ENCODE results near the gene IPO7. TPM values are rescaled to one million over a fixed set of nuclear protein-coding genes. Genes with fewer than 3 reads are reported as not detected.

Gene IPO7
- total RNA-seq, 1 experiment from 2014 or later: 49.2 TPM

GRCh38 chr11:9493492-9493891, 109.0 kb downstream of the IPO7 start:
- H3K27ac ChIP-seq: no peak overlapping the region
- H3K36me3 ChIP-seq: peaks cover 20% of the 10 kb centered on the region
- H3K4me3 ChIP-seq: no peak overlapping the region
- no peaks in the 10 kb centered on the region for H3K9me3 ChIP-seq (replicated peaks)
- no peak for DNase-seq (ENCODE audit: low read depth in 1 of 2, low spot score in 2 of 2)
- H3K27me3 ChIP-seq (replicated peaks): no peaks in the 10 kb centered on the region
- peaks cover 12% of the 10 kb centered on the region for H3K4me1 ChIP-seq (replicated peaks)

- peaks cover 21% of the 10 kb centered on the region for H3K36me3 ChIP-seq
- H3K27ac ChIP-seq: no peak overlapping the region
- H3K27me3 ChIP-seq (replicated peaks): no peaks in the 10 kb centered on the region
- no peak overlapping the region for H3K4me3 ChIP-seq
- no peaks in the 10 kb centered on the region for H3K9me3 ChIP-seq (replicated peaks)
- H3K4me1 ChIP-seq (replicated peaks): peaks cover 4% of the 10 kb centered on the region; the same call in 1 of the 2 replicates
- no peak for DNase-seq (ENCODE audit: low read depth in 1 of 2, low spot score in 2 of 2)
These were observed 109.9 kb downstream of the IPO7 start for GRCh38 chr11:9494316-9494715.

- Histone ChIP-seq H3K9me3 (replicated peaks) (no peaks in the 10 kb centered on the region), H3K36me3 (peaks cover 18% of the 10 kb centered on the region), H3K27ac (no peak overlapping the region), H3K4me3 (no peak overlapping the region), H3K4me1 (replicated peaks) (no peaks in the 10 kb centered on the region), H3K27me3 (replicated peaks) (no peaks in the 10 kb centered on the region)
- no peak for DNase-seq (ENCODE audit: low read depth in 1 of 2, low spot score in 2 of 2)
These were observed 111.5 kb downstream of the IPO7 start for GRCh38 chr11:9495803-9496514.

Other genes starting within 250 kb of the IPO7 start
- 29.4 and 44.6 TPM in 2 replicates for gene DENND5A, start 119.3 kb upstream of the IPO7 start, total RNA-seq (2014; rRNA removed; shearing (Covaris generic))
- gene TMEM41B, start 70.1 kb upstream of the IPO7 start, total RNA-seq (2014; rRNA removed; shearing (Covaris generic)): 27.2 and 30.3 TPM in 2 replicates
- gene ZNF143, start 76.4 kb downstream of the IPO7 start, total RNA-seq (2014; rRNA removed; shearing (Covaris generic)): 16.9 and 24.0 TPM in 2 replicates
- gene WEE1, start 189.0 kb downstream of the IPO7 start, total RNA-seq (2014; rRNA removed; shearing (Covaris generic)): 36.1 and 44.3 TPM in 2 replicates